Left ventricle myocardium inferior (tissue), 1 donor: ENCODE measurements around the gene PRKX. TPM values are rescaled to one million over a fixed set of nuclear protein-coding genes. Genes with fewer than 3 reads are reported as not detected.
"Not testable (repeated sequence)": the region's sequence is repeated elsewhere in the genome, so short reads cannot be mapped to it uniquely, and the experiment has no call there.

ENCODE experiments used
- DNase-seq: peaks from one replicate; pipeline ENCODE4 v3.0.0-alpha.2; 2020
- H3K27ac ChIP-seq: fragments of 200-600 bp; replicated peaks from 2 replicates; pipeline ENCODE4 v1.8.0; 2021
- H3K27me3 ChIP-seq: fragments of 200-600 bp; 2 replicates; pipeline ENCODE4 v1.8.0; 2021; ENCODE audit warnings: low read depth
- H3K36me3 ChIP-seq: fragments of 200-600 bp; 2 replicates; pipeline ENCODE4 v1.8.0; 2021
- H3K4me1 ChIP-seq: fragments of 200-600 bp; 2 replicates; pipeline ENCODE4 v1.8.0; 2021
- H3K4me3 ChIP-seq: fragments of 200-600 bp; 2 replicates; pipeline ENCODE4 v1.8.0; 2021; ENCODE audit warnings: mild to moderate bottlenecking, moderate library complexity
- H3K9me3 ChIP-seq: fragments of 200-600 bp; replicated peaks from 2 replicates; pipeline ENCODE4 v1.8.0; 2021
- CTCF ChIP-seq: fragments of 200-600 bp; IDR thresholded peaks from 2 replicates; pipeline ENCODE4 v1.8.0; 2021; ENCODE audit warnings: antibody characterized with exemption, mild to moderate bottlenecking, borderline replicate concordance
- intact Hi-C: fragments of 100-400 bp; cut with micrococcal nuclease; formaldehyde crosslinking; loops from one replicate; pipeline ENCODE4 v1.11.0; 2022
- long read RNA-seq: library from polyadenylated mRNA; unstranded; transcript quantifications from one replicate; pipeline ENCODE4 v2.0.0, GENCODE V29; 2021
- total RNA-seq: library from RNA; stranded (reverse); fragmentation: NEBNext Ultra II Directional; extraction: Animal tissue kit (Norgen Biotek cat#: 25700); gene quantifications from one replicate; pipeline ENCODE4 v1.2.1, GENCODE V29; 2021
- donor health status: DM: no; HTN: yes; CAD: no; lungs with severe emphysema.

Gene PRKX
- 3.7 TPM for total RNA-seq
- long read RNA-seq, full-length matches to known transcripts = 3 of 10 reads
- long read RNA-seq, partial matches to known transcripts = 2 of 10 reads
- long read RNA-seq, other reads (novel, unspliced or antisense) = 5 of 10 reads

DNA sequence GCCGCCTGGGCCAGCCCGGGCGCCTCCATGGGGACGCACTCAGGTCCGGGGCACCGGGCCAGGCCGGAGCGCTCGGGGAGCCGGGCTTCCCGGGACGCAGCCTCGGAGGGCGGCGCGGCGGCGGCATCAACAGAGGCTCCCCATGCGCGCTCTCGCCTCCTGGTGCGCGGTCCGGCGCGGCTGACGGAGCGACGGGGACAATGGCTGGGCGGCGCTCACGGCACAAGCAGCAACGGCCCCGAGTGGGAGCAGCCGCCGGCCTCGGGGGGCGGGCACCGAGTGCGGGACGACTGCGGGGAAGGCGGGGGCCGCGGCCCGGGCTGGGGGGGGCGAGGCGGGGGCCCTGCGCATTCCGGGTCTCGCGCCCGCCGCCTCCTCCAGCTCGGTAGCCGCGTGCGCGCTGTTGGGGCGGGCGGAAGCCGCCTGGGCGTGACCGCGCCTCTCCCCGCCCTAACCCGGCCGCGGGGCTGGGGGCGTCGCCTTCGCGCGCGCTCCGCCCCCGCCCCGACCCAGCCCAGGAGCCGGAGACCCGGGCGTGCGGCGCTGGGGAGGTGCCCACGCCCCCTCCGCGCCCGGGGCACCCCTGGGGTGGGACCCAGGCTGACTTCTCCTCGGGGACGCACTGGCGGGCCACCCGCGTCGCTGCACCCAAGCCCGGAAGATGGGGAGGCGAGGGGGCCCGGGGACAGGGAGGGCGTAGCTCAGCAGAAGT, at the start of gene PRKX:
PRKX (minus strand) TSS at position 425 of the 712 bp plus-strand sequence; CDS start at position 29, 396 bp downstream.
- Histone ChIP-seq H3K4me1 (peaks cover 4% of the 10 kb centered on the region), H3K9me3 (no peaks in the 10 kb centered on the region), H3K36me3 (no peaks in the 10 kb centered on the region), H3K27ac (peak within 1 kb of the TSS; percentile 84), H3K4me3 (peak within 1 kb of the TSS; percentile 74), H3K27me3 (peaks cover 7% of the 10 kb centered on the region)
- intact Hi-C loops = no loop called here
- peak; percentile 49 for DNase-seq
- no peak for TF ChIP-seq CTCF

DNA sequence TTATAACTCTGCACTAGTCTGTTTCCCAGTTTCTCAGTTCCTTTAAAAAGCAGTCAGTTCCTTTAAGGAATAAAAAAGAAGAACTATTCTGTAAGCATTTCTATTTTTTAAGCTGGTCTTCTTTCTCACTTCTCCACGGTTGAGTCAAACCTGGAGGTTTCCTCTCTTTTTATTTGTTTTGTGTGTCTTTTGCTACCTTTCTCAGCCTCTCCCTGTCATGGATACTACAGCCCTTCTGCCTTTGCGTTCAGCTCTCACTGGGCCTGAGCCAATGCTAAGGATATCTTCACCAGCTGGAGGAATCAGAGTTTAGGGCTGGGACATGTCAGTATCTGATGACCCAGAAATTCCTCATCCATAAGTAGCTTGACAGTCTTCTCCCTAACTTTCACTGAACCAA, 49.7 kb upstream of the PRKX start:
- intact Hi-C loops = no loop called here
- H3K9me3 ChIP-seq = no peaks in the 10 kb centered on the region
- DNase-seq = no peak
- no peak for TF ChIP-seq CTCF
- H3K27ac ChIP-seq = no peak overlapping the region
- no peaks in the 10 kb centered on the region for H3K27me3 ChIP-seq
- H3K36me3 ChIP-seq = no peaks in the 10 kb centered on the region
- no peak overlapping the region for H3K4me3 ChIP-seq
- H3K4me1 ChIP-seq = no peaks in the 10 kb centered on the region

- Histone ChIP-seq H3K36me3 (no peaks in the 10 kb centered on the region), H3K9me3 (no peaks in the 10 kb centered on the region), H3K4me3 (no peak overlapping the region), H3K4me1 (no peaks in the 10 kb centered on the region), H3K27me3 (no peaks in the 10 kb centered on the region), H3K27ac (no peak overlapping the region)
- no peak for TF ChIP-seq CTCF
- DNase-seq = no peak
- intact Hi-C loops = no loop called here
Measured at GRCh38 chrX:3757510-3758025, 44.1 kb upstream of the PRKX start.

GRCh38 chrX:3748052-3748559, 34.7 kb upstream of the PRKX start:
- H3K4me3 ChIP-seq = no peak overlapping the region
- H3K9me3 ChIP-seq = no peaks in the 10 kb centered on the region
- DNase-seq = no peak
- TF ChIP-seq CTCF = no peak
- H3K4me1 ChIP-seq = no peaks in the 10 kb centered on the region
- no peaks in the 10 kb centered on the region for H3K36me3 ChIP-seq
- no peak overlapping the region for H3K27ac ChIP-seq
- H3K27me3 ChIP-seq = no peaks in the 10 kb centered on the region
- intact Hi-C loops = no loop called here

GRCh38 chrX:3743801-3744439, 30.5 kb upstream of the PRKX start:
- Histone ChIP-seq H3K9me3 (no peaks in the 10 kb centered on the region), H3K36me3 (no peaks in the 10 kb centered on the region), H3K4me3 (no peak overlapping the region), H3K27me3 (no peaks in the 10 kb centered on the region), H3K27ac (no peak overlapping the region), H3K4me1 (no peaks in the 10 kb centered on the region)
- TF ChIP-seq CTCF = no peak
- intact Hi-C loops = no loop called here
- no peak for DNase-seq

DNA sequence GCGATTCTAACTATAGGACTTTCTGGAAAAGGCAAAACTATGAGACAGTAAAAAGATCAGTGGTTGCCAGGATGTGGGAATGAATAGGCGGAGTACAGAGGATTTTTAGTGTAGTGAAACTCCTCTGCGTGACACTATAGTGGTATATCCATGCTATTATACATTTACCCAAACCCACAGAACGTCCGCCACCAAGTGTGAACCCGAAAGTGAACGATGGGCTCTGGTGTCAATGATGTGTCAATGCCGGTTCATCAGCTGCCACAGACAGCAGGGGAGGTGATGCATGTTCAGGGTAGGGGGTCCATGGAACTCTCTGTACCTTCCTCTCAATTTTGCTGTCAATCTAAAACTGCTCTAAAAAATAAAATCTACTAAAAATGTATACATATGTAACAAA, 27.5 kb upstream of the PRKX start:
- intact Hi-C loops, H3K27me3 ChIP-seq, DNase-seq: not testable (repeated sequence)

More for the DNA sequence above, 27.5 kb upstream of the PRKX start:
- H3K4me1 ChIP-seq, H3K36me3 ChIP-seq, H3K4me3 ChIP-seq, H3K27ac ChIP-seq, H3K9me3 ChIP-seq: not testable (repeated sequence)
